Measurements from ENCODE around the gene SNX10.

SNX10 gene

GRCh38 chr7:26308551-26308950 lies 16.9 kb downstream of the SNX10 start:
- TF ChIP-seq CTCF (IDR thresholded peaks at IDR 0.05; ENCODE audit: borderline replicate concordance, insufficient read depth, low read depth, low read length): no peak

GRCh38 chr7:26309089-26309488 lies 17.4 kb downstream of the SNX10 start:
- no peak for TF ChIP-seq CTCF (IDR thresholded peaks at IDR 0.05; ENCODE audit: borderline replicate concordance, insufficient read depth, low read depth, low read length)
- no peak overlapping the region for H3K4me3 ChIP-seq (ENCODE audit: low read depth, low read length)

More at GRCh38 chr7:26308551-26308950, 16.9 kb downstream of the SNX10 start:
- H3K4me3 ChIP-seq (ENCODE audit: low read depth, low read length): no peak overlapping the region

- H3K4me3 ChIP-seq (ENCODE audit: low read depth, low read length): no peak overlapping the region
- TF ChIP-seq CTCF (IDR thresholded peaks at IDR 0.05; ENCODE audit: borderline replicate concordance, insufficient read depth, low read depth, low read length): no peak
Measured at GRCh38 chr7:26311798-26312197, 20.1 kb downstream of the SNX10 start.

GRCh38 chr7:26317211-26317610 lies 25.5 kb downstream of the SNX10 start:
- TF ChIP-seq CTCF (IDR thresholded peaks at IDR 0.05; ENCODE audit: borderline replicate concordance, insufficient read depth, low read depth, low read length): no peak
- no peak overlapping the region for H3K4me3 ChIP-seq (ENCODE audit: low read depth, low read length)

GRCh38 chr7:26318921-26319320 lies 27.3 kb downstream of the SNX10 start:
- no peak overlapping the region for H3K4me3 ChIP-seq (ENCODE audit: low read depth, low read length)
- no peak for TF ChIP-seq CTCF (IDR thresholded peaks at IDR 0.05; ENCODE audit: borderline replicate concordance, insufficient read depth, low read depth, low read length)

- H3K4me3 ChIP-seq (ENCODE audit: low read depth, low read length): no peak overlapping the region
- TF ChIP-seq CTCF (IDR thresholded peaks at IDR 0.05; ENCODE audit: borderline replicate concordance, insufficient read depth, low read depth, low read length): no peak
Measured at GRCh38 chr7:26319636-26320035, 28.0 kb downstream of the SNX10 start.

GRCh38 chr7:26320878-26321277 lies 29.2 kb downstream of the SNX10 start:
- no peak overlapping the region for H3K4me3 ChIP-seq (ENCODE audit: low read depth, low read length)
- no peak for TF ChIP-seq CTCF (IDR thresholded peaks at IDR 0.05; ENCODE audit: borderline replicate concordance, insufficient read depth, low read depth, low read length)
